IMR-90 (cell line): ENCODE data around the gene ETHE1. TPM values are rescaled to one million over a fixed set of nuclear protein-coding genes. Genes with fewer than 3 reads are reported as not detected.
"Not testable (repeated sequence)": the region's sequence is repeated elsewhere in the genome, so short reads cannot be mapped to it uniquely, and the experiment has no call there.

Source experiments
- ATAC-seq: fragments of 200-7000 bp; cut with Tn5 transposase; 2 replicates; pipeline ENCODE4 v1.9.1; 2020; ENCODE audit warnings: low read depth, mild to moderate bottlenecking, moderate library complexity
- BruUV-seq: library from RNA; stranded (reverse); fragments of 400-500 nt; replicated peaks from 2 replicates; lab custom pipeline; 2021; lab: Mats Ljungman, UMichigan
- CTCF ChIA-PET: fragments of 300-600 bp; formaldehyde crosslinking; extraction: SDS; loops from one replicate; lab custom pipeline; 2021; ENCODE audit warnings: antibody characterized with exemption; lab: Yijun Ruan, JAX
- POLR2A ChIA-PET: fragments of 300-600 bp; sonication (Branson Sonifier 250); formaldehyde crosslinking; loops from one replicate; lab custom pipeline; 2022; ENCODE audit warnings: antibody characterized with exemption; ENCODE audit not compliant: unreplicated experiment; lab: Charles Lee
- DNase-seq: peaks from one replicate; pipeline ENCODE4 v3.0.0; 2013
- H2AFZ ChIP-seq: replicated peaks from 2 replicates; pipeline ENCODE3; 2013; ENCODE audit warnings: low read length, mild to moderate bottlenecking; ENCODE audit not compliant: poor library complexity
- H2AK5ac ChIP-seq: 2 replicates; pipeline ENCODE4 v1.6.1; 2013; ENCODE audit warnings: low read depth, low read length, inconsistent platforms
- H2AK9ac ChIP-seq: replicated peaks from 2 replicates; pipeline ENCODE3; 2013; ENCODE audit warnings: mild to moderate bottlenecking, low read depth, low read length, moderate library complexity; ENCODE audit not compliant: poor library complexity
- H2BK120ac ChIP-seq: 2 replicates; pipeline ENCODE4 v1.6.1; 2013; ENCODE audit warnings: low read depth, low read length, inconsistent platforms
- H2BK15ac ChIP-seq: 3 replicates; pipeline ENCODE4 v1.6.1; 2013; ENCODE audit warnings: low read depth, low read length, inconsistent platforms
- H2BK20ac ChIP-seq: 2 replicates; pipeline ENCODE4 v1.6.1; 2013; ENCODE audit warnings: low read depth, mild to moderate bottlenecking, inconsistent platforms, low read length, moderate library complexity
- H2BK5ac ChIP-seq: 2 replicates; pipeline ENCODE4 v1.6.1; 2013; ENCODE audit warnings: mild to moderate bottlenecking, low read depth, low read length, inconsistent platforms; ENCODE audit not compliant: poor library complexity, severe bottlenecking
- H3K14ac ChIP-seq: replicated peaks from 2 replicates; pipeline ENCODE4 v1.6.1; 2013; ENCODE audit warnings: low read depth, low read length, inconsistent platforms
- H3K18ac ChIP-seq: 2 replicates; pipeline ENCODE4 v1.6.1; 2013; ENCODE audit warnings: low read depth, low read length, control low read depth
- H3K23ac ChIP-seq: 2 replicates; pipeline ENCODE4 v1.6.1; 2013; ENCODE audit warnings: low read depth, low read length, inconsistent platforms
- H3K27ac ChIP-seq: 2 replicates; pipeline ENCODE4 v1.5.1; 2013; ENCODE audit warnings: mild to moderate bottlenecking, control low read depth, low read length; ENCODE audit not compliant: insufficient read depth
- H3K27me3 ChIP-seq: 2 replicates; pipeline ENCODE4 v1.6.1; 2013; ENCODE audit warnings: low read length; ENCODE audit not compliant: control insufficient read depth, insufficient read depth
- H3K36me3 ChIP-seq: 2 replicates; pipeline ENCODE4 v1.6.1; 2013; ENCODE audit warnings: low read length, mixed read lengths; ENCODE audit not compliant: control insufficient read depth, insufficient read depth
- H3K4ac ChIP-seq: 2 replicates; pipeline ENCODE4 v1.6.1; 2013; ENCODE audit warnings: low read depth, low read length, inconsistent platforms
- H3K4me1 ChIP-seq: 2 replicates; pipeline ENCODE4 v1.6.1; 2013; ENCODE audit warnings: low read length, mixed read lengths; ENCODE audit not compliant: control insufficient read depth, insufficient read depth
- H3K4me2 ChIP-seq: 2 replicates; pipeline ENCODE4 v1.6.1; 2013; ENCODE audit warnings: low read depth, mild to moderate bottlenecking, control low read depth, low read length, moderate library complexity
- H3K4me3 ChIP-seq: 2 replicates; pipeline ENCODE4 v1.5.1; 2013; ENCODE audit warnings: low read depth, mild to moderate bottlenecking, control low read depth, low read length, moderate library complexity; ENCODE audit not compliant: insufficient read depth
- H3K56ac ChIP-seq: 2 replicates; pipeline ENCODE4 v1.6.1; 2013; ENCODE audit warnings: low read length, inconsistent platforms; ENCODE audit not compliant: insufficient read depth; ENCODE audit errors: extremely low read depth
- H3K79me1 ChIP-seq, 2 experiments: 2 replicates each; pipeline ENCODE4 v1.6.1; 2013; ENCODE audit warnings: low read length in 2 of 2, inconsistent platforms in 1 of 2, low read depth in 1 of 2
- H3K9ac ChIP-seq: 2 replicates; pipeline ENCODE4 v1.6.1; 2013; ENCODE audit warnings: low read depth, low read length, control low read depth
- H3K9me1 ChIP-seq: 2 replicates; pipeline ENCODE4 v1.6.1; 2013; ENCODE audit warnings: low read length, inconsistent platforms; ENCODE audit not compliant: insufficient read depth
- H3K9me3 ChIP-seq: 2 replicates; pipeline ENCODE4 v1.6.1; 2013; ENCODE audit warnings: low read length; ENCODE audit not compliant: control insufficient read depth, insufficient read depth
- H4K20me1 ChIP-seq: 2 replicates; pipeline ENCODE4 v1.6.1; 2013; ENCODE audit warnings: low read length, inconsistent platforms; ENCODE audit not compliant: insufficient read depth
- H4K5ac ChIP-seq: 2 replicates; pipeline ENCODE4 v1.6.1; 2013; ENCODE audit warnings: mild to moderate bottlenecking, low read depth, low read length, control low read depth
- H4K8ac ChIP-seq, 2 experiments: 2 replicates each; pipeline ENCODE4 v1.6.1; 2013; ENCODE audit warnings: low read depth in 2 of 2, low read length in 2 of 2, control low read depth in 1 of 2, inconsistent platforms in 1 of 2
- H4K91ac ChIP-seq: 2 replicates; pipeline ENCODE4 v1.6.1; 2013; ENCODE audit warnings: low read depth, low read length, inconsistent platforms; ENCODE audit not compliant: insufficient read depth
- WGBS, 2 experiments: methylation state at CpG; one replicate each; pipeline versions ENCODE4 v1.1.5 to v1.1.7; 2013; ENCODE audit warnings: missing lambda C conversion rate in 2 of 2; ENCODE audit not compliant: insufficient read length in 1 of 2; ENCODE audit errors: extremely low coverage in 2 of 2; 5-methylcytosine and 5-hydroxymethylcytosine counted together
- dilution Hi-C: fragments of 300-500 bp; cut with HindIII; formaldehyde crosslinking; loops from one replicate; pipeline ENCODE4 v1.14.3; 2018; ENCODE audit warnings: low sequenced_read_pairs; ENCODE audit not compliant: unreplicated experiment
- in situ Hi-C: fragments of 300-500 bp; cut with MboI; formaldehyde crosslinking; loops from 3 replicates; pipeline ENCODE4 v1.14.3; 2019; ENCODE audit warnings: low sequenced_read_pairs, inconsistent platforms, mixed read lengths
- intact Hi-C: fragments of 100-400 bp; cut with micrococcal nuclease; formaldehyde crosslinking; loops from 2 replicates; pipeline ENCODE4 v1.10.0; 2022
- polyA plus RNA-seq, 3 experiments: library from polyadenylated mRNA; depleted of rRNA; stranded (reverse); fragments of >200 nt; gene quantifications; 2 replicates each; pipeline ENCODE4 v1.2.3, GENCODE V29; 2012; ENCODE audit warnings: low replicate concordance in 1 of 3
- total RNA-seq: library from RNA; depleted of rRNA; stranded (reverse); fragments of >200 nt; gene quantifications from 2 replicates; pipeline ENCODE4 v1.2.3, GENCODE V29; 2012

Gene ETHE1
- total and polyA plus RNA-seq, 2 of the 4 experiments (the other 2 are of a cell fraction) = 161 to 233 TPM

- Histone ChIP-seq H3K79me1 (peaks cover 21 to 78% of the 10 kb centered on the region in 2 experiments; a peak in 3 of 4 replicates), H3K9me1 (peaks cover 11% of the 10 kb centered on the region)
- H3K27me3 ChIP-seq, H4K20me1 ChIP-seq, H2BK20ac ChIP-seq, H2AK9ac ChIP-seq, H2AFZ ChIP-seq, DNase-seq, H3K9me3 ChIP-seq, H3K4ac ChIP-seq, H2AK5ac ChIP-seq, dilution Hi-C loops, H3K4me1 ChIP-seq, H3K36me3 ChIP-seq, H3K9ac ChIP-seq, H3K4me3 ChIP-seq, H2BK5ac ChIP-seq, H3K27ac ChIP-seq, H3K4me2 ChIP-seq, H3K18ac ChIP-seq, H4K91ac ChIP-seq, intact Hi-C loops, H3K56ac ChIP-seq, H2BK15ac ChIP-seq, H4K5ac ChIP-seq, CTCF ChIA-PET, H3K23ac ChIP-seq, ATAC-seq, H3K14ac ChIP-seq, H2BK120ac ChIP-seq, BruUV-seq, POLR2A ChIA-PET, H4K8ac ChIP-seq: not testable (repeated sequence)
- in situ Hi-C loops = loop anchor here (5.0 to 10.0 kb wide), 2 partner anchors 76 to 419 kb away; no protein-coding TSS in a partner anchor
- WGBS, 2 experiments = 92% methylated on average over 5 of the region's 8 CpGs; no CpG with 5 or more reads in 1 of the 2 experiments
These were observed 3.3 kb downstream of the ETHE1 start for GRCh38 chr19:43523696-43524095.
